COR-L47 (cell line): ENCODE results near the gene SEMA3E.

ENCODE experiments used
- DNase-seq: peaks from one replicate; lab custom pipeline; 2025; lab: John Stamatoyannopoulos, UW

SEMA3E gene

DNA sequence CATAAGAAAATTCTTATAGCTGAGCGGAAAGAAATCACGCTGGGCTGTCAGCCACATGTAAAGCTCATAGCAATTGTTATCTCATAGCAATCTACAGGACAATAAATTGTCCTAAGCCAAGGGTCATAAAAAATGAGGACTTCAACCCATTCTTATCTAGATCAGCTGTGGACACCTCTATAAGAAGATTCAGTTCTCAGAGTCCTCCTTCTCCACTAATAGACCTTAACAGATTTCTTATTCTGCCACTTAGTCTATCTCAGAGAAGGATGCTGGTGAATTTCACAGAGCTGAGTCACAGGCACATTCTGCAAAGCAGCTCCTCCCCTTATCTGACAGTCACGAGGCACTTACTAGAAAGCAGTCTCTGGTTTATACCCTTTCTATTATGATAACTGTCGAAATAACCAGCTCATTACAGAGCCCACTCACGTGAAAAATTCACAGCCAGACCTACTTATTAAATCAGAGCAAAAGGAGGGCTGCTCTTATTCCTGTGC, 300.9 kb downstream of the SEMA3E start:
- DNase-seq, result no peak

- DNase-seq, result no peak
These were observed 309.0 kb downstream of the SEMA3E start for GRCh38 chr7:83339907-83340306.

GRCh38 chr7:83338277-83338950, 310.5 kb downstream of the SEMA3E start:
- no peak for DNase-seq

GRCh38 chr7:83337050-83337449, 311.9 kb downstream of the SEMA3E start:
- DNase-seq, result no peak

DNA sequence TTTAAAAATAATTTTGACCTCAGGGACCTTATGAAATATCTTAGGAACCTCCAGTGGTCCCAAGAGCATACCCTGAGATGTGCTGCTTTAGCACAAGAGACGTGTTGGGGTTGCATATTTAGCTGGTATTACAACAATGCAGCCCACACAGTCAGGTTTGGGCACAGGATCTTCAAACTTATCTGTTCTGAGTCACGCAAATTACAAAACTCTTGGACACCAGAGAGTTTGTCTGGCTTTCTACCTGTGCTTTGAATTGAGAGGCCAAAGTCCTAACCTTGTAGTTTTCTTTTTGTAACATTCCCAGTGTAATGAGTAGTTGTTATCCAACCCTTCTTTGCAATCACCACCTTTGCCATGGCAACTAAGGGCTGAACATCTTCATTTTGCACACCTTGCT, 322.7 kb downstream of the SEMA3E start:
- DNase-seq, result no peak

DNA sequence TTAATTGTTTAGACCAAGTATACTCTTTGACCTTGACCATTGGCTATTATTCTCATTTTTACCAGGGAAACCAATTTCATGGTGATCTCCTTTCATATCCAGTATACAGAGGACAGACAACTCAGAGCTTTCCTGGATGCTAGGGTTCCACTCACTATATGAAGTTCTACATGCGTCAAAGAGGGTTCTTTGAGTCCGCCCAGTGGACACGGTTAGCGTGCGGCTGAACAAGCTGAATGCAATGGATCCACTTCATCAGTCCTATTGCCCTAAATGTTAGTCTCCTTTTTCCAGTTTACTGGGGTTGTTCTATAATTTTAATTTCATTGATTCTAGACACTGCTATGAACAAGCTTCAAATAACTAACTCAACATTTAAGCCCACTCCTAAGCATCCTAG, 323.9 kb downstream of the SEMA3E start:
- no peak for DNase-seq

DNA sequence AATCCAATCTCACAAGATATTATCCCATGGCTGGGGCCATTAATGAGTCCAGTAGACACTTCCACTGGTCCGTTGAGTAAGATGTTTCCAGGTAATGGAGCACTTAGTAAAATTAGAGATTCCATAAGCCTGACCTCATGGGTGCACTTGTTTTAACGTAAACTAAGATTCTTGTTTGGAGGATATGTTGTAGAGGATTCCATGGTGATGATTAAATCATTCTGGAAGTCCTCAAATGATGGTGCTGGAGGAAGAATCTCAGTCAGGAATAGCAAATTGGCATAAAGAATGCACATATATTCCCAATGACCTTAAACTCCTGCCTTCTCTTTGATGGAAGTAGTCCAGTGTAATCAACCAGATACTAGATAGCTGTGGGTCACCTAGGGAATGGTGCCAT, 324.3 kb downstream of the SEMA3E start:
- DNase-seq, result no peak

GRCh38 chr7:83321011-83321410, 327.9 kb downstream of the SEMA3E start:
- DNase-seq, result no peak

DNA sequence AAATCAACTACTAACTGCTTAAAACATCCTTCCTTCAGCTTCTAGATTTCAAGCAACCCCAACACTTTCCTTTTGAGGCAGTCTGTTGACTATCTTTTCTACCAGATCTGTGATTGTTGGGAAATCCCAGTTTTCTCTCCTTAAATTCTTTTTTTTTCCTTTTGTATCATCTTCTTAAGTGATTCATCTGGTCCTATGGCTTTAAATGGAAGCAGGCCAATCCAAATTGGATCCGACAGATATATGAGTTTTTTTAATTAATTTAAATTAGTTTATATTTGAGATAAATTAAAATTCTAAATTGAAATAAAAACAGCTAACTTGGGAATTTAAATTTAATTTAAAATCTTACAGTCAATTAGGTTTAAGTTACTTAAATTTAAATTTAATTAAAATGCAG, 335.0 kb downstream of the SEMA3E start:
- no peak for DNase-seq
